GM13977 (cell line): ENCODE data around the gene PCDH15.

Experiments used
- DNase-seq: peaks from one replicate; pipeline ENCODE4 v3.0.0; 2012; ENCODE audit warnings: low spot score
- CTCF ChIP-seq: IDR thresholded peaks from 2 replicates; pipeline ENCODE4 v1.5.1; 2012; ENCODE audit warnings: mild to moderate bottlenecking, control low read depth; ENCODE audit not compliant: insufficient read depth; ENCODE audit errors: extremely low read depth, missing control alignments
- in situ Hi-C: fragments of 300-500 bp; cut with MboI; formaldehyde crosslinking; loops from one replicate; pipeline ENCODE4 v1.12.0; 2022; ENCODE audit warnings: low sequenced_read_pairs, low pct_unique_long_range_greater_than_20kb, mixed read lengths, inconsistent platforms; ENCODE audit not compliant: unreplicated experiment

Gene PCDH15

GRCh38 chr10:54772468-54773122 is 28.4 kb downstream of the PCDH15 start:
- TF ChIP-seq CTCF: no peak
- DNase-seq: no peak
- in situ Hi-C loops: no loop called here

GRCh38 chr10:54769051-54769450 is 32.0 kb downstream of the PCDH15 start:
- DNase-seq: no peak
- in situ Hi-C loops: no loop called here
- no peak for TF ChIP-seq CTCF

GRCh38 chr10:54758791-54759190 is 42.2 kb downstream of the PCDH15 start:
- no peak for DNase-seq
- in situ Hi-C loops: no loop called here
- no peak for TF ChIP-seq CTCF

GRCh38 chr10:54749623-54750022 is 51.4 kb downstream of the PCDH15 start:
- no peak for DNase-seq
- TF ChIP-seq CTCF: no peak
- in situ Hi-C loops: no loop called here

- DNase-seq: no peak
- in situ Hi-C loops: no loop called here
- TF ChIP-seq CTCF: no peak
Observed at GRCh38 chr10:54745436-54745835, 55.6 kb downstream of the PCDH15 start.

- DNase-seq: no peak
- in situ Hi-C loops: no loop called here
- no peak for TF ChIP-seq CTCF
Observed at GRCh38 chr10:54742416-54742815, 58.6 kb downstream of the PCDH15 start.
